Suprapubic skin (tissue), 4 donors: ENCODE results near the gene MED29. TPM values are rescaled to one million over a fixed set of nuclear protein-coding genes. Genes with fewer than 3 reads are reported as not detected.

Experiments
- DNase-seq, 2 donors: peaks; one replicate each; pipeline ENCODE4 v3.0.0-alpha.2; 2019; ENCODE audit warnings: low spot score in 2 of 2
- H3K27ac ChIP-seq: fragments of 200-600 bp; sonication (generic); one replicate; pipeline ENCODE4 v1.5.1; 2019
- H3K27me3 ChIP-seq: fragments of 200-600 bp; sonication (generic); one replicate; pipeline ENCODE4 v1.5.1; 2019
- H3K36me3 ChIP-seq: fragments of 200-600 bp; sonication (generic); one replicate; pipeline ENCODE4 v1.5.1; 2019
- H3K4me1 ChIP-seq: fragments of 200-600 bp; sonication (generic); one replicate; pipeline ENCODE4 v1.5.1; 2019
- H3K4me3 ChIP-seq: fragments of 200-600 bp; sonication (generic); one replicate; pipeline ENCODE4 v1.5.1; 2019; ENCODE audit warnings: mild to moderate bottlenecking
- H3K9me3 ChIP-seq: fragments of 200-600 bp; sonication (generic); one replicate; pipeline ENCODE4 v1.5.1; 2019
- CTCF ChIP-seq, 2 donors: fragments of 200-600 bp in 1 of 2; fragments of 450-650 bp in 1 of 2; sonication (generic) in 1 of 2; IDR thresholded peaks; one replicate each; pipeline ENCODE4 v1.5.1; 2016 to 2019; ENCODE audit warnings: antibody characterized with exemption in 2 of 2, mild to moderate bottlenecking in 1 of 2, moderate library complexity in 1 of 2
- EP300 ChIP-seq: sonication (generic); formaldehyde crosslinking; IDR thresholded peaks from one replicate; pipeline ENCODE4 v1.6.1; 2017; ENCODE audit warnings: antibody characterized with exemption
- POLR2A ChIP-seq, 2 donors: fragments of 450-650 bp; IDR thresholded peaks; one replicate each; pipeline ENCODE4 v1.6.1; 2017; ENCODE audit warnings: antibody characterized with exemption in 2 of 2, mild to moderate bottlenecking in 2 of 2, moderate library complexity in 2 of 2
- POLR2AphosphoS5 ChIP-seq, 3 donors: sonication (generic); formaldehyde crosslinking; IDR thresholded peaks; one replicate each; pipeline ENCODE4 v1.6.1; 2017; ENCODE audit warnings: antibody characterized with exemption in 3 of 3
- WGBS: methylation state at CpG from one replicate; pipeline ENCODE4 v1.1.5; 2018; 5-methylcytosine and 5-hydroxymethylcytosine counted together
- total RNA-seq, 4 donors: library from RNA; depleted of rRNA; stranded (reverse); fragments of >200 nt; gene quantifications; one replicate each; pipeline ENCODE4 v1.1.0, GENCODE V29; 2016

The MED29 gene
- total RNA-seq, 4 donors from 2014 or later = 36.3 to 57.8 (median 48.0) TPM

- peaks cover 8% of the 10 kb centered on the region for H3K36me3 ChIP-seq
- no peak overlapping the region for H3K4me3 ChIP-seq
- 86% methylated on average over 4 of the region's 4 CpGs for WGBS
- no peak for DNase-seq
- TF ChIP-seq CTCF (IDR thresholded peaks at IDR 0.05) (no peak), POLR2A (IDR thresholded peaks at IDR 0.05) (no peak), EP300 (no peak), POLR2AphosphoS5 (IDR thresholded peaks at IDR 0.05) (no peak)
- no peaks in the 10 kb centered on the region for H3K9me3 ChIP-seq
- no peaks in the 10 kb centered on the region for H3K27me3 ChIP-seq
- peak overlapping the region; percentile 95 for H3K27ac ChIP-seq
- peaks cover 71% of the 10 kb centered on the region for H3K4me1 ChIP-seq
Measured at GRCh38 chr19:39399668-39400050, 8.5 kb downstream of the MED29 start.

GRCh38 chr19:39400061-39400460 lies 8.9 kb downstream of the MED29 start:
- peak overlapping the region; percentile 95 for H3K27ac ChIP-seq
- no peaks in the 10 kb centered on the region for H3K9me3 ChIP-seq
- DNase-seq = no peak
- WGBS = 75% methylated on average over 4 of the region's 4 CpGs
- TF ChIP-seq EP300 = no peak
- no peak for TF ChIP-seq CTCF (IDR thresholded peaks at IDR 0.05)
- no peak for TF ChIP-seq POLR2A (IDR thresholded peaks at IDR 0.05)
- H3K36me3 ChIP-seq = peaks cover 5% of the 10 kb centered on the region
- H3K4me3 ChIP-seq = no peak overlapping the region
- no peaks in the 10 kb centered on the region for H3K27me3 ChIP-seq
- peaks cover 75% of the 10 kb centered on the region for H3K4me1 ChIP-seq

- H3K9me3 ChIP-seq = no peaks in the 10 kb centered on the region
- peak overlapping the region; percentile 100 for H3K27ac ChIP-seq
- WGBS = 73% methylated on average over 4 of the region's 4 CpGs
- no peak for DNase-seq
- H3K4me3 ChIP-seq = no peak overlapping the region
- no peaks in the 10 kb centered on the region for H3K27me3 ChIP-seq
- peaks cover 85% of the 10 kb centered on the region for H3K4me1 ChIP-seq
- peaks cover under 1% of the 10 kb centered on the region for H3K36me3 ChIP-seq
- TF ChIP-seq EP300 (no peak), CTCF (IDR thresholded peaks at IDR 0.05) (no peak), POLR2A (IDR thresholded peaks at IDR 0.05) (no peak), POLR2AphosphoS5 (IDR thresholded peaks at IDR 0.05) (no peak)
Measured at GRCh38 chr19:39401070-39401548, 9.9 kb downstream of the MED29 start.

GRCh38 chr19:39401549-39402345 lies 10.6 kb downstream of the MED29 start:
- H3K4me3 ChIP-seq = peak overlapping the region; percentile 66
- H3K27ac ChIP-seq = peak overlapping the region; percentile 100
- TF ChIP-seq POLR2AphosphoS5 (IDR thresholded peaks at IDR 0.05) (peak in 1 of 3 donors; percentile 9), CTCF (IDR thresholded peaks at IDR 0.05) (no peak), POLR2A (IDR thresholded peaks at IDR 0.05) (peak in 1 of 2 donors; percentile 40)
- H3K36me3 ChIP-seq = no peaks in the 10 kb centered on the region
- no peaks in the 10 kb centered on the region for H3K27me3 ChIP-seq
- H3K9me3 ChIP-seq = no peaks in the 10 kb centered on the region
- 49% methylated on average over 18 of the region's 25 CpGs for WGBS
- DNase-seq = peak in 1 of 2 donors; percentile 87
- peaks cover 88% of the 10 kb centered on the region for H3K4me1 ChIP-seq
